GM06990 (cell line): ENCODE measurements around the gene APC2.

Source experiments
- DNase-seq: peaks from one replicate; pipeline ENCODE4 v3.0.0-alpha.2; 2011; ENCODE audit not compliant: insufficient read length; ENCODE audit errors: extremely low read depth
- H3K27me3 ChIP-seq: replicated peaks from 2 replicates; pipeline ENCODE4 v1.6.0; 2011; ENCODE audit warnings: low read length; ENCODE audit not compliant: control insufficient read depth, insufficient read depth
- H3K36me3 ChIP-seq: 2 replicates; pipeline ENCODE4 v1.5.1; 2011; ENCODE audit warnings: low read length; ENCODE audit not compliant: control insufficient read depth, insufficient read depth
- H3K4me3 ChIP-seq: replicated peaks from 2 replicates; pipeline ENCODE4 v1.5.1; 2011; ENCODE audit warnings: low read depth, mild to moderate bottlenecking, control low read depth, low read length
- CTCF ChIP-seq: IDR thresholded peaks from 2 replicates; pipeline ENCODE4 v1.5.1; 2011; ENCODE audit warnings: low read length, control low read depth, mild to moderate bottlenecking, inconsistent platforms; ENCODE audit not compliant: insufficient read depth, poor library complexity, severe bottlenecking

Gene APC2

DNA sequence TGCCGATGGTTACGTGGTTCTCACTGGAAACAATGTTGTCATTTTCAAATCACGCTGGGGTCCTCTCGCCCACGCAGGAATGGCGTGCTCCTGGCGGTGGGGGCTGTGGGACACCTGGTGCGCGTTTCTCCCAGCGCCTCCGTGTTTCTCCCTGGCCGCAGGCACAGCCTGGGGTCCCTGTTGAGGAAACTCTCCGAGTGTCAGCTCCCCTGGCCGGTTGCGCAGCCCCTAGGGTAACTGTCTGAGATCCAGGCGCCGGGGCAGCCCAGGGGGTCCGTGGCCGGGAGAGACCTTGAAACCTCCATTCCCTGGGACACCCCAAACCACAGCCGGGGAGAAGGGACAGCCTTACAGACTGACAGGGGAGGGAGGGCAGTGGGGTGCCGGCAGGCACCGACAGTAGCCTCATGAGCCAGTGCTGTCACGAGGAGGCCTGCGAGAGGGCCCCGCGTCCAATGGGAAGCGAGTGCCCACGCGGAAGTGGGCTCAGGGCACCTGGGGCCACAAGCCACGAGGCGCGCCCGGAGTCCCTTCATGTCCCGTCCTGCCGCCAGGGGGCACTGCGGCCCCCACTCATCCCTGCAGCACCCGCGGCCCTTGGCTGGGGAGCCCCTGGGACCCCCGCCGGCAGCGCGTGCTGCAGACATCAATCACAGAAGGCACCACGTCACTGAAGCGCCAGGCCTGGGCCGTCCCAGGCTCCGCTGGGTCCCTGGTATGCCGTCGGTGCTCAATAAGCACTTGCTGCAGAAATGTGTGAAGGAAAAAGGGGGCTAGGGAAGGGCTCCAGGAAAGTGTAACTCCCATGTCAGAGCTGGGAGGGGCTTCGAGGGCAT lies 53.4 kb downstream of the APC2 start:
- DNase-seq: peak; percentile 68
- H3K4me3 ChIP-seq: no peak overlapping the region
- no peaks in the 10 kb centered on the region; the same call in 1 of the 2 replicates for H3K27me3 ChIP-seq
- peak; percentile 77 for TF ChIP-seq CTCF
- H3K36me3 ChIP-seq: no peaks in the 10 kb centered on the region

DNA sequence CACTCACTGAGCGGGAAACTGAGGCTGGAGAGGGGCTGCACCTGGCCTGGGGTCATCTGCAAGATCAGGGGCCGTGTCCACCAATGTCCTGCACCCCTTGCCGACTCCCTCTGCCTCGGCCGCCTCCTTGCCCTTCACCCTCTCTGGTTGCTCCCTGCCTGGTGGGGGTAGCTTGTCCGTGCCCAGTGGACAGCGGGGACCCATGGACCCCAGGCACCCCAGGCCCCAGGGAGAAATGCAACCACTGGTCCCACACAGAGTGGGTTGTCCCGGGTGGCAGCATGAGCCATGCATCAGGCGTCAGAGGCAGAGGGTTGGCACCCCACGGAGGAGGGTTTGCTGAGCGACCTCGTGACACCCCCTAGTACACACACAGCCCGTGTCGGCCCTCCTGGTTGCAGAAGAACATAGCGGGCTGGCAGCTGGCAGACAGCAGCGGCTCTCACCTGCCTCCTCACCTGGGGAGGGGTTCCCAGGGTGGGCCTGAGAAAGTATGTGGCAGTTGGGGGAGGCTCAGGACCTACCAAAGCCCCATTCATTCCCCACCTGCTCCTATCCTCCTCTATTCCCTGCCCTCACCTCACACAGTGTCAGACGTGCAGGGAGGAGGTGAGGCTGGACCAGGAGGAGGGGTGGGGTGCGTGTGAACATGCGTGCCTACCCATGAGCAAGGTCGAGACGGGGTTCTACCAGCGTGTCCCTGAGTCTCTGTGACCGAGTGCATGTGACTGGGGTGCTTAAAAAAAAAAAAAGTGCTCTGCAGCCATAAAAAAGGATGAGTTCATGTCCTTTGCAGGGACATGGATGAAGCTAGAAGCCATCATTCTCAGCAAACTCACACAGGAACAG lies 54.2 kb downstream of the APC2 start:
- Histone ChIP-seq H3K27me3 (no peaks in the 10 kb centered on the region; the same call in 1 of the 2 replicates), H3K4me3 (no peak overlapping the region), H3K36me3 (no peaks in the 10 kb centered on the region)
- no peak for DNase-seq
- no peak for TF ChIP-seq CTCF

GRCh38 chr19:1505012-1505411 lies 55.1 kb downstream of the APC2 start:
- no peak for DNase-seq
- Histone ChIP-seq H3K27me3 (no peaks in the 10 kb centered on the region; the same call in 1 of the 2 replicates), H3K36me3 (no peaks in the 10 kb centered on the region), H3K4me3 (no peak overlapping the region)
- TF ChIP-seq CTCF: no peak

- H3K36me3 ChIP-seq: no peaks in the 10 kb centered on the region
- no peaks in the 10 kb centered on the region; the same call in 1 of the 2 replicates for H3K27me3 ChIP-seq
- no peak for DNase-seq
- H3K4me3 ChIP-seq: no peak overlapping the region
- TF ChIP-seq CTCF: no peak
These were observed 56.3 kb downstream of the APC2 start for GRCh38 chr19:1505991-1506881.

- H3K27me3 ChIP-seq: no peaks in the 10 kb centered on the region; the same call in 1 of the 2 replicates
- no peak for TF ChIP-seq CTCF
These were observed 57.3 kb downstream of the APC2 start for GRCh38 chr19:1507192-1507660.

More at GRCh38 chr19:1507192-1507660, 57.3 kb downstream of the APC2 start:
- no peak overlapping the region for H3K4me3 ChIP-seq
- no peak for DNase-seq
- H3K36me3 ChIP-seq: no peaks in the 10 kb centered on the region
